Skin epidermis (tissue), 12 donors: ENCODE data around the gene CD72.
"Not testable (repeated sequence)": the region's sequence is repeated elsewhere in the genome, so short reads cannot be mapped to it uniquely, and the experiment has no call there.

Experiments used
- H3K27ac ChIP-seq, 21 experiments: fragments of 200-600 bp; sonication (generic) in 11 of 21; one replicate each; pipeline ENCODE4 v1.5.0; 2020; ENCODE audit warnings: mild to moderate bottlenecking in 3 of 21, inconsistent platforms in 2 of 21, moderate library complexity in 2 of 21
- H3K4me3 ChIP-seq, 7 experiments: fragments of 200-600 bp; sonication (generic) in 2 of 7; one replicate each; pipeline ENCODE4 v1.5.0; 2020; ENCODE audit warnings: inconsistent platforms in 2 of 7, mild to moderate bottlenecking in 2 of 7, moderate library complexity in 1 of 7

CD72 gene

GRCh38 chr9:35651956-35652828 is 34.0 kb upstream of the CD72 start:
- H3K4me3 ChIP-seq = no peak overlapping the region
- H3K27ac ChIP-seq = peak overlapping the region in 7 of 21 experiments; percentile 6 to 97 (median 67)

- H3K27ac ChIP-seq = peak within 1 kb of the TSS in 20 of 21 experiments; percentile 20 to 97 (median 75)
Measured at GRCh38 chr9:35650341-35651158, 32.3 kb upstream of the CD72 start, which contains the start of gene SIT1. SIT1 (minus strand) TSS chr9:35650931; CDS start chr9:35650853, 78 bp downstream.

GRCh38 chr9:35649431-35650340 is 31.5 kb upstream of the CD72 start:
- Histone ChIP-seq H3K4me3 (peak overlapping the region; percentile 18 to 47 (median 27)), H3K27ac (peak overlapping the region in 20 of 21 experiments; percentile 6 to 97 (median 75))

More at GRCh38 chr9:35650341-35651158, 32.3 kb upstream of the CD72 start, which contains the start of gene SIT1:
- H3K4me3 ChIP-seq = peak within 1 kb of the TSS; percentile 18 to 47 (median 27)

GRCh38 chr9:35646533-35647265 is 28.5 kb upstream of the CD72 start:
- peak overlapping the region; percentile 37 to 55 (median 48) for H3K4me3 ChIP-seq
- peak overlapping the region; percentile 46 to 97 (median 87) for H3K27ac ChIP-seq

DNA sequence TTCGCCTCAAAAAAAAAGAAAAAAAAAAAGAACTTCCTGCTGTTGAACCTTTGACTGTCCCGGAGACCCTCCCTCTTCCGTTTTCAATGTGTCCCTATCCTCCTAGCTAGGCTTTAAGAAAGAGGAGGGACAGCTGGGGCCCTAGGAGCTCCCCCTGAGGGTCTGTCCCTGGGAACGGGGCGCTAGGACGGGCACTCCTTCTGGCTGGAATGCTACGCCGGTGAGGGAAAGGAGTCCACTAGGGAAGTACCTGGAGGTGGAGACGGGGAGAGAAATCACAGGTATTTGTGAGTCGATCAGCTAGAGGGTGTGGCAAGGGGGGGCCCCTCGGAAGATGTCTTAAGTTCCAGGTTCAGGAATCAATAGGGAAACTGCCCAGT is 27.9 kb upstream of the CD72 start:
- Histone ChIP-seq H3K27ac (peak overlapping the region; percentile 46 to 97 (median 87)), H3K4me3 (peak overlapping the region; percentile 37 to 55 (median 48))

DNA sequence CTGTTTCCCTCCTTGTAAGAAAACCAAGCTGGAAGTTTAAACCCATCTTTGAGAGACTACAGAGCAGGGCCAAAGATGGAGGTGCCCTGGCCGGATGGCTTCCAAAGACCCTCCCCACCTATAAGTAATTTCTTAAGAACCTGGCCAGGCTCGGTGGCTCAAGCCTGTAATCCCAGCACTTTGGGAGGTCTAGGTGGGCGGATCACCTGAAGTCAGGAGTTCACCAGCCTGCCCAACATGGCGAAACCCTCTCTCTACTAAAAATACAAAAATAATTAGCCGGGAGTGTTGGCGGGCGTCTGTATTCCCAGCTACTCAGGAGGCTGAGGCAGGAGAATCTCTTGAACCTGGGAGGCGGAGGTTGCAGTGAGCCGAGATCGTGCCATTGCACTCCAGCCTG is 27.5 kb upstream of the CD72 start:
- Histone ChIP-seq H3K27ac (peak overlapping the region in 20 of 21 experiments; percentile 63 to 97 (median 88)), H3K4me3 (peak overlapping the region; percentile 37 to 55 (median 48))

DNA sequence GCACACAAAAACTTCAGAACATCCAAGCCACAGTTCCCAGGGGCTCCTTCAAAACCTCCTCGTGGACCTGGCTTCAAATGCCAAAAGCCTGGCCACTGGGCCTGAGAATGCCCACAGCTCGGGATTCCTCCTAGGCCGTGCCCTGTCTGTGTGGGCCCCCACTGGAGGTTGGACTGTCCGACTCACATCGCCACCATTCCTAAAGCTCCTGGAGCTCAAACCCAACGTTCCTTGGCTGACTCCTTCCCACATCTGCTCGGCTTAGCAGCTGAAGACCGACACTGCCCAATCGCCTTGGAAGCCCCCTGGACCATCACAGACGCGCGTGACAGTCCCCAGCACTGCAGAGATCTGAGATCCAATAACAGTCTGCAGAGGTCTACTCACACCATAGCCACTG is 24.8 kb upstream of the CD72 start:
- H3K4me3 ChIP-seq = no peak overlapping the region
- H3K27ac ChIP-seq = no peak overlapping the region

DNA sequence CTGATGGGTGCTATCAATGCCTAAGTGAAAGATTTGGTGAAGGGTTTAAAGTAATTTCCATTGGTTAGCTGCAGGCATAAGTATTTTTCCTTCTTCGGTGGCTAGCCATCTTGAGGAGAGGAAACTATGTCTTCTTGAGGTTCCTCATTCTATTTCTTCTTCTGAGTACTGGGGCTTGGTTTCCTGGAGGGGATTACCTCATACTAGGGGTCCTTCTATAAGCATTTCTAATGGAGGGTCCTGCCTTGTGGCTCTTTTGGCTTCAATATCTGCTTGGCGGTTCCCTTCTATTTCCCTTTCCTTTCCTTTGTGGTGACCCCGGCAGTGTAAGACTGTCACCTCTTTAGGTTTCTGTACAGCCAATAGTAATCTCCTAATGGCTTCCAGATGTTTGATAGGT is 23.3 kb upstream of the CD72 start:
- not testable (repeated sequence) for H3K4me3 ChIP-seq
- H3K27ac ChIP-seq = peak overlapping the region in 4 of 21 experiments; percentile 5 to 35 (median 25)

DNA sequence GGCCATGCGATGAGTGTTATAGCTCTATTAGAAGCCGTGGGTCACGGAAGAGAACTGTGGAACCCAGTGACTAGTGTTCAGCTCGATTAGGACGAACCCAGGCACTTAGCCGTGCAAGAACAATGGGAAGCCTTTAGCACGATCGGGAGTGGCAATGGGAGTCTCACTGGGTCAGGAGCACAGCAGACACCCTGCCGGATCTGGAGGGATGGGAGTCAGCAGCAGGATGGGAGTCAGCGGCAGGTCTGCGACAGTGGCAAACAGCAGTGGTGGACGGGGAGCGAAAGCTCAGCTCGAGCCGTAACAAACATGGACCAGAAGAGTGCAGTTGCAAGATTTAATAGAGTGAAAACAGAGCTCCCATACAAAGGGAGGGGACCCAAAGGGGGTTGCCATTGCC is 22.2 kb upstream of the CD72 start:
- H3K27ac ChIP-seq, H3K4me3 ChIP-seq: not testable (repeated sequence)

DNA sequence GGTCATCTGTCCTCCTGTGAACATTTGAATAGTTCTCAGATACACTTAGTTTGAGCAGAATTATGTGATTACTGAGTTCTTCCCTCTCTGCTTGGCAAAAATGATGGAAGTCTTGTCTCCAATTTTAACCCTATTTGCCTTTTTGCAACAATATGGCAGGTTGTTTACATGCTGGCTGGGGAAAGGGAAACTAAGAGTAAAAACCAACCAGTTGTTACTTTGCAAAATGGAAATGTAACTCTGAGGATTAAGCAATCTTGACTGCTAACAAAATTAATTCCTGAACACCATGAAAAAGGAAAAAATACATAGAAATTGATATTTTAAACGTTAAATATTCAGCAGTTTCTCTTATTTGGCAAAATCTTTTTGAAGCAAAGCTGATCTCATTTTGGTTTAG is 21.4 kb upstream of the CD72 start:
- Histone ChIP-seq H3K4me3 (no peak overlapping the region), H3K27ac (peak overlapping the region in 3 of 21 experiments; percentile 14 to 61 (median 17))

- H3K27ac ChIP-seq = peak overlapping the region in 3 of 21 experiments; percentile 14 to 61 (median 25)
- not testable (repeated sequence) for H3K4me3 ChIP-seq
Measured at GRCh38 chr9:35639225-35639624, 21.0 kb upstream of the CD72 start.

- H3K27ac ChIP-seq = peak overlapping the region in 4 of 21 experiments; percentile 14 to 61 (median 34)
- not testable (repeated sequence) for H3K4me3 ChIP-seq
Measured at GRCh38 chr9:35638751-35639150, 20.5 kb upstream of the CD72 start.

DNA sequence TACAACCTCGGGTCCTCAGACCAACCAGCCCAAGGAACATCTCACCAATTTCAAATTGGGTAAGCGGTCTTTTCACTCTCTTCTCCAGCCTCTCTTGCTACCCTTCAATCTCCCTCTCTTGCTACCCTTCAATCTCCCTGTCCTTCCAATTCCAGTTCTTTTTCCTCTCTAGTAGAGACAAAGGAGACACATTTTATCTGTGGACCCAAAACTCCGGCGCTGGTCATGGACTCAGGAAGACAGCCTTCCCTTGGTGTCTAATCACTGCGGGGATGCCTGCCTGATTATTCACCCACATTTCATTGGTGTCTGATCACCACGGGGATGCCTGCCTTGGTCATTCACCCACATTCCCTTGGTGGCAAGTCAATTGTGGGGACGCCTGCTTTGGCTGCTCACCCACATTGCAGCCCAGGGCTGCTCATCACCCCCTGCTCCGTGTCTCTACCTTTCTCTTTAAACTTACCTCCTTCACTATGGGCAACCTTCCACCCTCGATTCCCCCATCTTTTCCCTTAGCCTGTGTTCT is 19.3 kb upstream of the CD72 start:
- H3K27ac ChIP-seq = peak overlapping the region in 5 of 21 experiments; percentile 50 to 60 (median 55)
- not testable (repeated sequence) for H3K4me3 ChIP-seq

DNA sequence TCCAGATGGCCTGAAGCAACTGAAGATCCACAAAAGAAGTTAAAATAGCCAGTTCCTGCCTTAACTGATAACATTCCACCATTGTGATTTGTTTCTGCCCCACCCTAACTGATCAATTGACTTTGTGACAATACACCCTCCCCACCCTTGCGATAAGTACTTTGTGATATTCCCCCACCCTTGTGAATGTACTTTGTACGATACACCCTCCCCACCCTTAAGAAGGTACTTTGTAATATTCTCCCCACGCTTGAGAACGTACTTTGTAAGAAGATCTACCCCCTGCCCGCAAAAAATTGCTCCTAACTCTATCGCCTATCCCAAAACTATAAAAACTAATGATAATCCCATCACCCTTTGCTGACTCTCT is 18.6 kb upstream of the CD72 start:
- peak overlapping the region in 8 of 21 experiments; percentile 1 to 60 (median 52) for H3K27ac ChIP-seq
- H3K4me3 ChIP-seq = not testable (repeated sequence)

DNA sequence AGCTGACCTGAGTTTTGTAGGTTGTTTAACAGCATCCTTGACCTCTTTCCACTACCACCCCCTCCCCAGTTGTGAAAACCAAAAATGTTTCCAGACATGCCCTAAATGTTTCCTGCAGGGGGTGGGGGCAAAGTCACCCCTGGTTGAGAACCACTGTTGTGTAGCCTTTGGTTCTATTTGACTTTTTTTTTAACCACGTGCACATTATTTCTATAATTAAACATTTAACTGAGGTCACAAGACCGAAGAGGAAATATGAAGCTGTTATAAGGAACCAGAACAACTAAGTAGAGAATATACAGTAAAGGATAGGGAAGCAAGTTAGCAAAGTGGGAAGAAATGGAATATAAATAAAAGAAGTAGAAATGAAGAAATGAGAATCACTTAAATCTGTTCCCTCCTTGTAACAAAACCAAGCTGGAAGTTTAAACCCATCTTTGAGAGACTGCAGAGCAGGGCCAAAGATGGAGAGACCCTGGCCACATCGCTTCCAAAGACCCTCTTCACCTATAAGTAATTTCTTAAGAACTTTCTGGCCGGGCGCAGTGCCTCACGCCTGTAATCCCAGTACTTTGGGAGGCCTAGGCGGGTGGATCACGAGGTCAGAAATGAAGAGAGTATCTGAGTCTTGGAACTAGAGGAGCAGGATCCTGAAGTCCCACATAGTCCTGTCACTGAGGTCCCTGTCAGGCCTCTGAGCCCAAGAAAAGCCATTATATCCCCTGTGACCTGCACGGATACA is 18.1 kb upstream of the CD72 start:
- no peak overlapping the region for H3K4me3 ChIP-seq

DNA sequence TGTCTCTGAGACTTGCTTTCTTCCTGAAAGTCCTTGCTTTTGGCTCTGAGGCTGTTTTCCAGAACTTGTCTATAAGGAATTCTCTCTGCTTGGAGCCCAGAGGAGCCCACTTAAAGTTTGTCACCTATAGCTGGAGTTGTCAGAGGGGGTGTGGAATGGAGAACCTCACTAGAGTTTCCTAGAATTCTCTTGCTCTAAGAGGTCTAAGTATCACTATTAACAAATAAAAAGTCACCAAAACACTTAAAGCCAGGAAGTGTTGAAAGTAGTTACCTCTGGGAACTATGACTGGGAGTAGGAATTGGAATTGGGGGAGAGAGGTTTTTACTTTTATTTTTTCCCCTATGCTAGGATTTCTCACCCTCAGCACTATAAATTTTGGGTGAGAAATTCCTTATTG is 17.5 kb upstream of the CD72 start:
- Histone ChIP-seq H3K4me3 (no peak overlapping the region), H3K27ac (peak overlapping the region in 8 of 21 experiments; percentile 7 to 73 (median 38))

More for the DNA sequence above, 18.1 kb upstream of the CD72 start:
- H3K27ac ChIP-seq = peak overlapping the region in 10 of 21 experiments; percentile 7 to 73 (median 52)

DNA sequence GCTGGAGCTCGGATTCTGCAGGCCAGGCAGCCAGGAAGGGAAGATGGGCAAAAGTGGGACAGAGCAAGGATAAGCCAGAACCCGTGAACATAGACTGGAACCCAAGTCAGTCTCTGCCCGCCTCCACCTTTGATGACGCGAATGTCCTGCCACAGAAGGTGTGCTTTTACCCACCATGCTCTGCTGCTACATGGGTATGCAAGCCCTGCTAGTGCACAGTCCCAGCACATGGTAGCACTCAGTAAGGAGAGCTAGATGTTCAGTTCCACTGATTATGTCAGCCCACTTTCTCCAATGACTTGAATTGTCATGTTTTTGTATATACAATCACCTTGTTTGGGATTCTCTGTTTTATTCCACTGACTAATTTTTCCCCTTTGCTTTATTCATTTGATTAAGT is 11.4 kb upstream of the CD72 start:
- H3K4me3 ChIP-seq = no peak overlapping the region
- no peak overlapping the region for H3K27ac ChIP-seq
